Epithelial cell of esophagus (primary cell): ENCODE measurements around the gene AUTS2.

ENCODE experiments used
- DNase-seq: peaks from one replicate; pipeline ENCODE4 v3.0.0; 2010; ENCODE audit warnings: low read depth
- H3K4me3 ChIP-seq: 2 replicates; pipeline ENCODE4 v1.5.1; 2011; ENCODE audit warnings: mild to moderate bottlenecking, low read length, control low read depth
- CTCF ChIP-seq: IDR thresholded peaks from 2 replicates; pipeline ENCODE4 v1.5.1; 2011; ENCODE audit warnings: low read depth, mild to moderate bottlenecking, low read length, control low read depth, inconsistent platforms; ENCODE audit not compliant: insufficient read depth; ENCODE audit errors: missing control alignments

Gene AUTS2

GRCh38 chr7:70104243-70104642 is 506.0 kb downstream of the AUTS2 start:
- H3K4me3 ChIP-seq = no peak overlapping the region
- DNase-seq = no peak
- no peak for TF ChIP-seq CTCF

- TF ChIP-seq CTCF = no peak
- H3K4me3 ChIP-seq = no peak overlapping the region
- no peak for DNase-seq
Measured at GRCh38 chr7:70113078-70113477, 514.8 kb downstream of the AUTS2 start.

GRCh38 chr7:70113536-70113935 is 515.3 kb downstream of the AUTS2 start:
- no peak overlapping the region for H3K4me3 ChIP-seq
- DNase-seq = no peak
- TF ChIP-seq CTCF = no peak

DNA sequence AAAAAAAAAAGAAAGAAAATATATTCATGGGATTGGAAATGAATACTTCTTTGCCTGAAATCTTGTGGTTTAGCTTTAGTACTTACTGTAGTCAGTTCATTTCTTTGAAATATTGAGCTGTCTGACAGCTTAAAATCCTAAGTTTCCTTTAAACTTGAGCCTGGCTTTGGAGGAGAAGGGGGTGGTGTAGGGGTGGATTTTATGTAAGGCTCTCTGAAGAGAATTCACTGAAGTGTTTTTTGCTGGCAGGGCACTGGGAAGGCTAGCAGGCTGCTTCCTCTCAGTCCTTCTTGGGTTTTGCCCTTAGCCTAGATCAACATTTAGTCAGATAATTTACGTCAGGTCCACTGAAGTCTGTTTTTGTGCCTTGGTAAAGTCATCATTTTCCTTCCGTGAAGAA is 516.5 kb downstream of the AUTS2 start:
- no peak overlapping the region for H3K4me3 ChIP-seq
- no peak for DNase-seq
- TF ChIP-seq CTCF = no peak

GRCh38 chr7:70116244-70116643 is 518.0 kb downstream of the AUTS2 start:
- no peak for TF ChIP-seq CTCF
- H3K4me3 ChIP-seq = no peak overlapping the region
- DNase-seq = no peak

- no peak overlapping the region for H3K4me3 ChIP-seq
- DNase-seq = no peak
- no peak for TF ChIP-seq CTCF
Measured at GRCh38 chr7:70116867-70117266, 518.6 kb downstream of the AUTS2 start.

GRCh38 chr7:70120851-70121250 is 522.6 kb downstream of the AUTS2 start:
- TF ChIP-seq CTCF = no peak
- no peak overlapping the region for H3K4me3 ChIP-seq
- DNase-seq = no peak
